Middle frontal gyrus (tissue), 1 donor: ENCODE measurements around the gene OLIG1.

Source experiments
- DNase-seq: peaks from one replicate; pipeline ENCODE4 v3.0.0-alpha.2; 2015; ENCODE audit warnings: low spot score; ENCODE audit errors: extremely low spot score

Gene OLIG1

DNA sequence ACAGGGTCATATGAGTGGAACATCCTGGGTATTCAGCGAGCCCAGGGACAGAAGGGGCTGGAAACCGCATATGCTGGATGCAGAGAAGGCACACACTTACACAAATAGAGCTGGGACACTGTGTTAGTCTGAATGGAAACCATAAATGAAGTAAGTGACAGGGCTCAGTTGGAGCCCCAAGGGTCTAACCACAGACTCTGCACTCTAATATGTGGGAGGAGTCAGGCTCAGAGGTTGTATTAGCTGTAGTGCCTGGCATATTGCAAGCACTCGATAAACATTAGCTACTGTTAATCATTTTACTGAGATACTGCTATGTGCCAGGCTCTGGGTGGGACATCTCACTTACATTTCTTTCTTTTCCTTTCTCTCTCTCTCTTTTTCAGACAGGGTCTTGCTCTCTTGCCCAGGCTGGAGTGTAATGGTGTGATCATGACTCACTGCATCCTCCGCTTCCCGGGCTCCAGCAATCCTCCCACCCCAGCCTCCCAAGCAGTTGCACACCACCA, 6.5 kb upstream of the OLIG1 start:
- DNase-seq, result no peak

DNA sequence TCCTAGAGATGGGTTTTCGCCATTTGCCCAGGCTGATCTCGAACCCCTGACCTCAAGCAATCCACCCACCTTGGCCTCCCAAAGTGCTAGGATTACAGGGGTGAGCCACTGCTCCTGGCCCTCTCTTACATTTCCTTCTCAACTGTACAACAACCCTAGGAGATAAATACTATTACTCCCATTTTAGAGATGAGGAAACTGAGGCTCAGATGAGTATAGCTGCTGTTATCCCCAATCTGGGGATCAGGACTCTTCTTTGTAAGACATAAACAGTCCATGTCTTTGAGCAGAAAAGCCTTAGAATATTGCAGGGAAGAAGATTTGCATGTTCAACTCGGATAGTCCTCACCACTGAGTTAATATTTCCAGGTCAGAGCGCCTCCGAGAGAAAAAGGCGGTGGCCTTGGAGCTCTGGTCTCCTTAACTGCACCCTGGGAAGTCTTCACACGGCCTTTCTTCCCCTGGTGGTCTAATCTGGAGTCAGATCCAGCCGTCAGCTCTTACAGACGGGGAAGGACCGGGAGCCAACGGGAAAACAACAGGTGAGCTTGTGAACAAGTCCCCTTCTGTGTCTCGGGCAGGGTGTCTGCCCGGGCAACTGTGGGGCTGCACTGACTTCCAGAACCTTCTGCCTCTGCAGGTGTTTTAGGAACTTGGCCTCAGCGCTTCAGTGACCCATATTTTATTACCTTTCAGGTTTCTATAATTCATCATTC, 5.9 kb upstream of the OLIG1 start:
- DNase-seq, result no peak

DNA sequence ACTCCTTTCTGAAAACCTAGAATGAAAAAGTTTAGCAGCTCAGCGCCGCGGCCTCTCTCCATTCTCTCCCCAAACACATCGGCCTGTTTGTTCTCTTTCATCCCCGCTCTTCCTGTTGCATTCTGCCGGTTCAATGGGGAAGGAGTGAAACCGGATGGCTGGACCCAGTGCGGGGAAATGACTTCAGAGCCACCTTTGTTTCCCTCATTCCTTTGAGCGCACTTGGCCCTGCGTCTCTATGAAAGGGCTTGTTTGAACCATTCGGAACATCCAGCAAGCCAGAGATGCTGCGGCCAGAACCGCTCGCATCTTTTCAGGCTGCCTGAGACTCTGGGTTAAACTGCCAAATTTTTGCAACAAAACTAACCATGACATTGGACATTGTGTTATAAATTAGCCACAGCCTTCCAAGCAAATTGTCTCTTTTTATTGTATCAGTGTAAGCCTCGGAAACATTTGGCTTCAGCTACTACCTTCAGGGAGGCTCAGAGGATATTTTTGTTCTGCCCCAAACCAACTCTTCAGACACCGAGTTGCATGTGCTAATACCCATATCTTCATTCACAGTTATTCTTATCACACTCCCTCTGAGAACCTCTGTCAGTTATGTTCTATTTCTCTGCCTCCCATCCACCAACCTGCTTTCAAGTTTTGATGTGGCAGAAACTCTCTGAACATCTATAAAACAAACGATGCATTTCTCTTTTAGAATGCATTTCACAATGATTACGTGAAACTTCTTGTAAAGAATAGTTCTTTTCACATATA, 5.1 kb upstream of the OLIG1 start:
- peak; percentile 42 for DNase-seq

DNA sequence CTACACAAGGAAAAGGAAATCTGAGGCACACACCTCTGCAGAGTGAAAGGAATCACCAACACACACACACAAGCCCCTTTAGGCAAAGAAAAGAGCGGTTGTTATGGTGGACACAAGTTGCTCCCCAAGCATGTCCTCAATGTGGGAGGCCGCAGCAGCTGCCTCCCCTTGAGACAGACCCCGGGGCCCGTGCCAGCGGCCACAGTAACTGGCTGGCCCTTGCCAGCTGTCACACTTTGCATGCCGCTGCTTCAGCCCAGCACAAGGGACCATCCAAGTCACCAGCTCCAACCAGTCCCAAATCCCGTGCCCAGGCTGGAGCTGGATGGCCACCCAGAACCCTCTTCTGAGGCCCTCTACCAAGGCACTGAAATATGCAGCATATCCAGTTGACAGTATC, 2.9 kb upstream of the OLIG1 start:
- DNase-seq, result no peak

DNA sequence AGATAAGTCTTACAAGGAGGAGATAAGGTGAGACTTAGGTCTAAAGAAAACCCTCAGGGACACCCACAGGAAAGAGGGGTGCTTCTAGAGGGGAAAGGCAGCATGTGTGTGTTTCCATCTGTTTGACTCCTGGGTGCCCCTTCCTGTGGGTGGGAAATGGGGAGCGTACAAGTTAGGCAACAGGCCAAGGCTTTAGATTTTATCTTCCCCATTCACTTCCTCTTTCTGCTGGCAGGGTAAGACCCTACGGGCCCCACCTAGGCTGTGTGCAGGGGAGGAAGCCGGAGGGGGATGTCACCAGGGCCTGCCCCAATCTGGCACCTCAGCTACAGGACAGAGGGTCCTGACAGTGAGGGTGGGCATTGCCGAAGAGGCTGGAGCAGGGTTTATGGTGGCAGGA, 2.5 kb upstream of the OLIG1 start:
- DNase-seq, result no peak

DNA sequence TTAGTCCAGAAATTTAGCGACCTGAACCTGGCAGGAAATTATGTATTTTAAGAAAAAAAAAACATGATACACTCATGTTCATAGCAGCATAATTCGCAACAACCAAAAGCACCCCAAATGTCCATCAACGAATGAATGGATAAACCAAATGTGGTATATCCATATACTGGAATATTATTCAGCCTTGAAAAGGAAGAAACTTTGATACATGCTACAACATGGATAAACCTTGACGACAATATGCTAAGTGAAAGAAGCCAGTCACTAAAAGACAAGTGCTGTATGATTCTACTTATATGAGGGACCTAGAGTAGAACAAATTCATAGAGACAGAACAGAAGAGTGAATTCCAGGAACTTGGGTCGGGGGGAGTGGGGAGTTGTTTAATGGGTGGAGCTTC, 698 bp upstream of the OLIG1 start:
- DNase-seq, result no peak

DNA sequence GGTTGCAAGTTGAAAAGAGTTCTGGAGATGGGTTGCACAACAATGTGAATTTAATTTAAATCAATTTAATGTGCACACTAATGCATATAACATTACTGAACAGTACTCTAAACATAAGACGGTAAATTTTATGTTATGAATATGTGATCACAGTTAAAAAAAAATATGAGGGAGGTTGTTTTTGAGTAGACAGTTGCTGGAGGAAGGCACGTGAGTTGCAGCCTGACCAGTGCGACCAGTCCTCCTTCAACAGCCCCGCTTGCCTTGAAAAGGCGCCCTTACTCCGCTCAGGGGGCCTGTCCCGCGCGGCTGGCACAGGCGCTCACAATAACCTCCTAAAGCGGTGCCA, 322 bp upstream of the OLIG1 start:
- no peak for DNase-seq

DNA sequence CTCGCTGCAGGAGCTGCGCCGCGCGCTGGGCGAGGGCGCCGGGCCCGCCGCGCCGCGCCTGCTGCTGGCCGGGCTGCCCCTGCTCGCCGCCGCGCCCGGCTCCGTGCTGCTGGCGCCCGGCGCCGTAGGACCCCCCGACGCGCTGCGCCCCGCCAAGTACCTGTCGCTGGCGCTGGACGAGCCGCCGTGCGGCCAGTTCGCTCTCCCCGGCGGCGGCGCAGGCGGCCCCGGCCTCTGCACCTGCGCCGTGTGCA, 730 bp downstream of the OLIG1 start:
- DNase-seq, result no peak

DNA sequence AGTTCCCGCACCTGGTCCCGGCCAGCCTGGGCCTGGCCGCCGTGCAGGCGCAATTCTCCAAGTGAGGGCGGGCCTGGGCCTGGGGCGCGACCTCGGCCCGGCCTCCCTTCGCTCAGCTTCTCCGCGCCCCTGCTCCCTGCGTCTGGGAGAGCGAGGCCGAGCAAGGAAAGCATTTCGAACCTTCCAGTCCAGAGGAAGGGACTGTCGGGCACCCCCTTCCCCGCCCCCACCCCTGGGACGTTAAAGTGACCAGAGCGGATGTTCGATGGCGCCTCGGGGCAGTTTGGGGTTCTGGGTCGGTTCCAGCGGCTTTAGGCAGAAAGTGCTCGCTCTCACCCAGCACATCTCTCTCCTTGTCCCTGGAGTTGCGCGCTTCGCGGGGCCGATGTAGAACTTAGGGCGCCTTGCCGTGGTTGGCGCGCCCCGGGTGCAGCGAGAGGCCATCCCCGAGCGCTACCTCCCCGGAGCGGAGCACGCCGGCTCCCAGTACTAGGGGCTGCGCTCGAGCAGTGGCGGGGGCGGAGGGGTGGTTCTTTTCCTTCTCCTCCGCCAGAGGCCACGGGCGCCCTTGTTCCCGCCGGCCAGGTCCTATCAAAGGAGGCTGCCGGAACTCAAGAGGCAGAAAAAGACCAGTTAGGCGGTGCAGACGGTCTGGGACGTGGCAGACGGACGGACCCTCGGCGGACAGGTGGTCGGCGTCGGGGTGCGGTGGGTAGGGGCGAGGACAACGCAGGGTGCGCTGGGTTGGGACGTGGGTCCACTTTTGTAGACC, 1.2 kb downstream of the OLIG1 start:
- no peak for DNase-seq

DNA sequence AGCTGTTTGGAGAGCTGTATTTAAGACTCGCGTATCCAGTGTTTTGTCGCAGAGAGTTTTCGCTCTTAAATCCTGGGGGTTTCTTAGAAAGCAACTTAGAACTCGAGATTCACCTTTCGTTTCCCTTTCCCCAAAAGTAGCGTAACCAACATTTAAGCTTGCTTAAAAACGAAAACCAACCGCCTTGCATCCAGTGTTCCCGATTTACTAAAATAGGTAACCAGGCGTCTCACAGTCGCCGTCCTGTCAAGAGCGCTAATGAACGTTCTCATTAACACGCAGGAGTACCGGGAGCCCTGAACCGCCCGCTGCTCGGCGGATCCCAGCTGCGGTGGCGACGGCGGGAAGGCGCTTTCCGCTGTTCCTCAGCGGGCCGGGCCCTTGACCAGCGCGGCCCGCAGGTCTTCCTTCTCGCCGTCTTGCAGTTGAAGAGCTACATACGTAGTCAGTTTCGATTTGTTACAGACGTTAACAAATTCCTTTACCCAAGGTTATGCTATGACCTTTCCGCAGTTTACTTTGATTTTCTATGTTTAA, 1.9 kb downstream of the OLIG1 start:
- no peak for DNase-seq

DNA sequence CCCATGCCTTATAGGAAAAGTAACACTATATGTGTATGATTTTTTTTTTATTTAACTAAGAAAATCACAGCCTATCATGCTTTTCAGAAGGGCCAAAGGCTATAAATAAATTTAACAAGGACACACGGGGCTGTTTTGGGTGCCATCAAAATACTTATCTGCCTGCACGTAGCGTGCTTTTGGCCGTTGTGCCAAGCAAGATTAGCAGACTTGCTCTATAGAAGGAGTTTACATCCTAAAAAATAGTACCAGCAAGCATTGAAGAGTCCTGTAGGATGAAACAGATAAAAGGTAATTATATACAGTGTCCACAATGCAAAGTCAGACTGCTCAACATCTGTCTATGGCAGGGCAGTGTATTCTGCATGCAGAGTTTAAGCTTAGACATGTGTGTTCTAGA, 3.7 kb downstream of the OLIG1 start:
- no peak for DNase-seq

DNA sequence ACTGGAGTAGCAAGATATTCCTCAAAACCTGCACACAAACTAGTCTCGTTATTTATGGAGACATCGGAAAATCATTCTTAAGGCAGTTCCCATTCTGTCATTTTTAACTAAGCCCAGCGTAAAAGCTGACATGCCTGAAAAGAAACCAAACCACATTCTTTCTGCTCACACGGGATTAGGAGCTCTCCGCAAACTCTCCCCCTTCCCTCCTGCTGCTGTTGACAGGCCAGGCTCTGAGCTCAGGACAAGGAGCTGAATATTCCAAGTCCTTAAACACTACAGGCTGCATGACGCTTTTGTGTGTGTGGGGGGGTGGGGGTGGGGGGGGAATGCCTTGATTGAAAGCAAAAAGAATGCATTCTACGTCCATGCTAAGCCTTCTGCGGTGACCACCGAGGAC, 5.2 kb downstream of the OLIG1 start:
- no peak for DNase-seq

DNA sequence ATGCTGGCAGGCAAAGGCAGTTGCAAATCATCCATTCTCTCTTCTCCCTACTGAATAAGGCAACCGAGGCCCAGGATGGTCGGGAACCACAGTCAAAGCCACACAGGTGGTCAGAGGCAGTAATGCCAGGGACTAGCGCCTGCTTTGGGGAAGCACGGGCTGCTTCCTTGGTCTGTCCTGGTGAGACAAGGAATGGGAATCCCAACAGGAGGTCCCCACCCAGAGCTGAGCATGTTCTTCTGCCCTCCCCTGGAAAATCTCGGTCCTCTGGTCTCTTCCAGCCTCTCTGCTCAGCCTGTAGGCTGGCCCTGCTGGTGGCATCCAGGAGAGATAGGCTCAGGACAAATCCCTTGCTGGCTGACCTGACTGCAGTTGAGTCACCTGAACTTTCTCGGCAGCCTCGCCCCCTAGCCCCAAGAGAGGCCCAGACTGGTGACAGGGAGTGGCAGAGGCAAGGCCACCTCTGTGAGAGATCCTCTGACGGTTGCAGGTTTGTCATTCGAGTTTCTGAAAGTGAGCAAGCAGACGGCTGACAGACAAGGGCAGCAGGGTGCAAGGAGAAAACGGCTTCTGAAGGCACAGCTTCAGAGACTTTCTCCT, 5.8 kb downstream of the OLIG1 start:
- DNase-seq, result no peak

DNA sequence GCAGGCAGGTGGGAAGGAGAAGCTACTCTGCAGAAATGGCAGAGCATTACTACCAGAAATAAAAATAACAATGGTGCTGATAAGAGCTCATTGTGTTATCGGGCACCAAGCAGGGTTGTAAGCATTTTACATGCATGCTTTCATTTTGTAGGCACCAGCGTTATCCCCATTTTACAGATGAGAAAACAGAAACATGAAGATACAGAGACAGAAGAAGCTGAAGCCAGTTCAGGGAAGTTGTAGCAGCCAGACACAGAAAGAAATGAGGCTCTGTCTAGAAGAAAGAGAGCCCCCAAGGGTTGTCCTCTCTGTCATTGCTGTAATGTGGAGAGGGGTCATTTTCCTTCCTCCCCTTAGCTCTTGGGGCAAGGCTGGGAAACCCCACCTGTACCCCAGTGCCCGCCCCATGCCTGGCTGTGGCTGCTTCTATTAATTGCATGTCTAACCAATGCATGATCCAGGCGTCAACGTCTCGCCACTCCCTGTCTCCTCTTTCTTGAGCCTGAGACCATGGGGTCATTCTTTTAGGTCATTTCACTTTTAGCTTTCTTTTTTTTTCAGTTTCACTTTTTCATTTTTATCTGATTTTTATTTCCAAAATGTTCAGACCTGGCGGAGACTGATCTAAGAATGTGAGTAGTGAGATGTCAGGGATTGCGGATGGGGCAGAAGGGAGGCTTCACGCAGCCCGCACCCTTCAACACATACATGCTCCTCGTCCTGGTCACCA, 6.8 kb downstream of the OLIG1 start:
- DNase-seq, result no peak

DNA sequence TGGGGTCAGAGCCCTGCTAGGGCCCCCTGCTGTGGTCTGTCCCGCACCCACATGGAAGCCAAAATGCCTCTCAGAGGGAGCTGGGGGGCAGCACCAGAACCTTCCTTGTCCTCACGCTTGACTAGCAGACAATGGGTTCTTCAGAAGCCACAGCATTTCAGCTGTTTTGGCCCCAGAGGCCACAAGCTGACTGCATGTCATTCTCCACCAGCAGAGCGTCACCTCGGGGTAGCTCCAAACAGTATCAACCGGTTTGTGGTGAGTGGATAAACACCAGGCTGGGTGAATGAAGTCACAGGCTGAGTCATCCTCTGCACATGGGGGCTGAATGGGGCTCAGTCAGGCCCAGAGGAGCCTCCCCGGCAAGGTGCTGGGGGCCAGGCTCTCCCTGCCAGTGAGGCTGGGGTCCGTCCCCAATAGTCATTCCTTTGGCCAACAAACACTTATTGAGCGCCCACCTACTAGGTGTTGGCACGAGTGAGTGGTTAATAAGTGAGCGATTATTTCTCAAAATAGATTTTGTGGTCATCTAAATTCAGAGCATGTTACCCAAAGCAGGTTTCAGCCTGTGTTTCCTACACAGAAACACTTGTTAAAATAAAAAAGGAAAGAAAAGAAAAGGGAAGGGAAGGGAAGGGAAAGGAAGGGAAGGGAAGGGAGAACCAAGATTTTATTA, 9.1 kb downstream of the OLIG1 start:
- peak; percentile 79 for DNase-seq

DNA sequence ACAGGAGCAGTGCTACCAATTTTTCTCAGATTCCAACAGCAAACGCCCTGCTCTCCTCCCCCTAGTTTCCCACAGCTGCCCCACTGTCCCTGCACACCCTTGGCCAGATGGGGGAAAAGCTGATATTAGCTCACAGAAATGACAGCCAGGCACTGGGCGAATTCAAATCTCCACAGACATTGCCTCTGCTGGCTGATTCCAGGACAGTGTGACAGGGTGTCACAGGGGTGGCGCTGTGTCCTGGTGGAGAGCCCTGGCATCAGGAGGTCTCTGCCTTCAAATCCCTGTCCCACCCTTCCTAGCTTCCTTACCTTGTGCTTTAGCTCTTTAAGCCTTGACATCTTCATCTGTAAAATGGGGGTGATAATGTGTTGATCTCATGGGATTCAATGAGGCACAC, 10.4 kb downstream of the OLIG1 start:
- DNase-seq, result no peak

DNA sequence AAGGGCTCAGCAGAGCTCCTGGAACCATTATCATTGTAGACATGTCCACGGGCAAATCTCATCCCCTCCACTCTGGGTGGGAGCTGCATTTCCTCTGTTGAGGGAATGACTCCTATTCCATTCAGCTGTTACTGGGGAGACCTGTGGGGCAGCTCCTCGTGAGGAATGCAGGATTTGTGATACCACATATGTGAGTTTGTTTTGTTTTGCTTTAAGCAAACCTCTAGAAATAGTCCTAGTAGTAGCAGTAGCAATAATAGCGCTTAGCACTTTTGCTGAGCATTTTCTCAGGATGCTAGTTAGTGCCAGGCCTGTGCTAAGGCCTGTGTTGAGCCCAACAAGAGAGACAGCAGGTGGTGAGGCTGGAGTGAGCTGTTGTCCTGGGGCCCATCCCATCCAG, 10.8 kb downstream of the OLIG1 start:
- DNase-seq, result no peak

DNA sequence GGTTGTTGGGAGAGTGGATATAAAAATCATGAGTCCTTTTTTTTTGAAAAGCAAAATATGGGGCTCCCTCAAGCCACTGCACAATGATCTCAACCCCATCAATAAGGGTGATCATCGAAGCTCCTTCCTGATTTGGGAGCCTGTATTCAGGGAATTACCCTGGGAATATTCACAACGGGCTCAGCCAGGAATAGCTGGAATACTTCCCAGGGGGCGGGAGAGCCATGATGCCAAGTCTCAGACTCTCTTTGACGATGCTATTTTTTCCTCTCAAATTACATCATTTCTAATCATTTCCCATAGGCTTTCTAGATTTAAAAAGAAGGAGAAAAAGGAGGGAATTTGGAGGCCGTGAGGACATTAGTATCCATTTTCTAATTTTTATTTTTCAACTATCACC, 18.4 kb downstream of the OLIG1 start:
- DNase-seq, result no peak

DNA sequence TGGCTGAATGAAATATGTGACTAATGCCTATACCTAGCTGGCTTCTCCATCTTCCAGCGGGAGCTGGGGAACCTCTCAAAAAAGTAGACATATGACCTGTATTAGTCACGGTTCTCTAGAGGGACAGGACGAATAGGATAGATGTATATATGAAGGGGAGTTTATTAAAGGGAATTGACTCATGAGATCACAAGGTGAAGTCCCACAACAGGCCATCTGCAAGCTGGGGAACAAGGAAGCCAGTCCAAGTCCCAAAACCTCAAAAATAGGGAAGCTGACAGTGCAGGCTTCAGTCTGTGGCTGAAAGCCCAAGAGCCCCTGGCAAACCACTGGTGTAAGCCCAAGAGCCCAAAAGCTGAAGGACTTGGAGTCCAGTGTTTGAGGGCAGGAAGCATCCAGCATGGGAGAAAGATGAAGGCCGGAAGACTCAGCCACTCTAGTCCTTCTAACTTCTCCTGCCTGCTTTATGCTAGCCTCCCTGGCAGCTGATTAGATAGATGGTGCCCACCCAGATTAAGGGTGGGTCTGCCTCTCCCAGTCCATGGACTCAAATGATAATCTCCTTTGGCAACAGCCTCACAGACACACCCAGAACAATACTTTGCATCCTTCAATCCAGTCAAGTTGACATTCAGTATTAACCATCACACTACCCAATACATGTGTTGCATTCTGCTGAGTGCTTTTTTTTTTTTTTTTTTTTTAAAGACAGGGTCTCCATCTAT, 19.6 kb downstream of the OLIG1 start:
- no peak for DNase-seq

DNA sequence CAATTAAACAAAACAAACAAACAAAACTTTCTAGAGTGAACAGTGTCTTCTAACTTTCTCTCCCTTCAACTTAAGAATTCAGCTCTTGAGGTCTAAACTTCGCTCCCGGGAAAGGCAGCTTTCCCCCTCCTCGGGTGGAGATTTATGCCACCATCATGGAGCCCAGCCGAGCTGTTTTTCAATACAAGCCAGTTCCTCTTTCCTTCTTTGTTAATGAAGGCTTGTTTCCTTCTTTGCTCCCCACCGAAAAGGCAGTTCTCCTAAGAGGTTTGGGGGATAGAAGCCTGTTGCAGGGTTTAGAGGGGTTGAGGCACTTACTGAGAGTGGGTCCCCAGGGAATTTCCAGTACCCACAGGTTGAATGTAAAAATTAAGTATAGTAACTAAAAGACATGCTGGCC, 26.5 kb downstream of the OLIG1 start:
- no peak for DNase-seq
